Endodermal cell (in vitro differentiated cells): ENCODE results near the gene ZDHHC7. TPM values are rescaled to one million over a fixed set of nuclear protein-coding genes. Genes with fewer than 3 reads are reported as not detected.

Source experiments
- DNase-seq: peaks from one replicate; pipeline ENCODE4 v3.0.0-alpha.2; 2017
- H3K27ac ChIP-seq: 2 replicates; pipeline ENCODE4 v1.5.1; 2013; ENCODE audit warnings: mild to moderate bottlenecking, low read depth, low read length, moderate library complexity
- H3K27me3 ChIP-seq: 2 replicates; pipeline ENCODE4 v1.6.1; 2013; ENCODE audit warnings: mild to moderate bottlenecking, low read length, moderate library complexity; ENCODE audit not compliant: insufficient read depth, control insufficient read depth, poor library complexity, severe bottlenecking
- H3K36me3 ChIP-seq: 2 replicates; pipeline ENCODE4 v1.7.0; 2013; ENCODE audit warnings: mild to moderate bottlenecking, low read length, moderate library complexity; ENCODE audit not compliant: control insufficient read depth, insufficient read depth
- H3K4me1 ChIP-seq: one replicate; pipeline ENCODE4 v1.7.0; 2013; ENCODE audit warnings: low read length; ENCODE audit not compliant: control insufficient read depth, insufficient read depth
- H3K4me3 ChIP-seq: 2 replicates; pipeline ENCODE4 v1.5.1; 2013; ENCODE audit warnings: mild to moderate bottlenecking, low read length, moderate library complexity
- H3K9ac ChIP-seq: 2 replicates; pipeline ENCODE4 v1.6.1; 2013; ENCODE audit warnings: mild to moderate bottlenecking, low read length, moderate library complexity; ENCODE audit not compliant: poor library complexity, severe bottlenecking; ENCODE audit errors: extremely low read depth
- H3K9me3 ChIP-seq: 2 replicates; pipeline ENCODE4 v1.6.1; 2013; ENCODE audit warnings: mild to moderate bottlenecking, low read length, moderate library complexity; ENCODE audit not compliant: control insufficient read depth
- H3K27ac Mint-ChIP-seq: 2 replicates; pipeline ENCODE4 v1.8.0; 2020; ENCODE audit warnings: mixed read lengths
- H3K27me3 Mint-ChIP-seq: 2 replicates; pipeline ENCODE4 v1.8.0; 2021; ENCODE audit warnings: mild to moderate bottlenecking, mixed read lengths; ENCODE audit not compliant: insufficient read depth
- H3K36me3 Mint-ChIP-seq: 2 replicates; pipeline ENCODE4 v1.8.0; 2020; ENCODE audit warnings: low read depth, mixed read lengths
- H3K4me1 Mint-ChIP-seq: 2 replicates; pipeline ENCODE4 v1.8.0; 2020; ENCODE audit warnings: mixed read lengths
- H3K4me3 Mint-ChIP-seq: 2 replicates; pipeline ENCODE4 v1.8.0; 2020; ENCODE audit warnings: mild to moderate bottlenecking, moderate library complexity, mixed read lengths
- H3K9me3 Mint-ChIP-seq: 2 replicates; pipeline ENCODE4 v1.8.0; 2020; ENCODE audit warnings: mild to moderate bottlenecking, mixed read lengths
- WGBS, 2 experiments: methylation state at CpG; one replicate each; pipeline versions ENCODE4 v1.1.5 to v1.1.7; 2013; ENCODE audit warnings: missing lambda C conversion rate in 2 of 2, mixed read lengths in 1 of 2; ENCODE audit not compliant: insufficient coverage in 1 of 2, insufficient read length in 1 of 2; 5-methylcytosine and 5-hydroxymethylcytosine counted together
- total RNA-seq, 2 donors: library from RNA; stranded (reverse); fragmentation: NEBNext Ultra II Directional in 1 of 2; extraction: Animal tissue kit (Norgen Biotek cat#: 25700) in 1 of 2; gene quantifications; 2 replicates in 1 of 2; 3 replicates in 1 of 2; pipeline ENCODE4 v1.2.1, GENCODE V29; 2021
- TF ChIP-seq, protein P1 (sequence below): fragments of 200-600 bp; sonication (generic); conservative IDR thresholded peaks from 2 replicates; pipeline ENCODE4 v1.5.0; 2021; ENCODE audit warnings: antibody characterized with exemption, mild to moderate bottlenecking

Gene ZDHHC7
- total RNA-seq, 2 donors from 2014 or later: 58.7 to 61.8 TPM

DNA sequence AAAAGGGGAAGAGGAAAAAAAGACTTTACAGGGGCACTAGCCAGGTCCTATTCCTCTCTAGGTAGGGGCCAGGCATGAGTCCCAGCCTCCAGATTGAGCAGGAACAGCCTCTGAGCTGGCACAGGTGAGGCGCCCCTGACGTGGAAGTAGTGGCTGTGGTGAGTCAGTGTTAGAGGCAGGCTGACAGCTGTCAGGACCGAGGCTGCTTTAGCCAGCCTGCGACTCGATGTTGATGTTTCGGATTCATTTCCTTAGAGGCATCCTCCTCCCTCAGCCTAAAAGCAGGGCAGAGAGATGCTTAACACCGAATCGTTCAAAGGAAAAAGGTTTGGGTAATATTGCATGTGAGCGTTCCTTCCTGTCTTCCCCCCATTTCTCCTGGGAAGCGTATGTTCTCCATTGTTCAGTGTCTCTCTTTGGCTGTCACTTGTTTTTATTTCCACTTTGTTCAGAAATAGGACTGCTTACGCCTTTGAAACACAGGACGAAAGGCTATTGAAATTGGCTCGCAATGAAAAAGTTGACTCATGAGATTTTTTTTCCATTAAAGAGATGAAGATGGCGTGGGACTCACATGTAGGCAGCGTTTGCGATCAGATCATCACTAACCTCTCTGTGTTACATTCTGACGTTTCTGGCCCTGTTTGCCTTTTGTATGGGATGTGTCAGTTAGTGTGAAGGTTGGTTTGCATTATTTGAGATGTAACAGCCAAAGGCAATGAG is 17.5 kb upstream of the ZDHHC7 start:
- H3K4me3 Mint-ChIP-seq: peak overlapping the region; percentile 76
- Histone ChIP-seq H3K9ac (no peak overlapping the region), H3K27ac (no peak overlapping the region), H3K4me1 (no peaks in the 10 kb centered on the region), H3K27me3 (peaks cover 13% of the 10 kb centered on the region), H3K9me3 (no peaks in the 10 kb centered on the region), H3K36me3 (no peaks in the 10 kb centered on the region), H3K4me3 (peak overlapping the region; percentile 83)
- TF ChIP-seq, protein P1, sequence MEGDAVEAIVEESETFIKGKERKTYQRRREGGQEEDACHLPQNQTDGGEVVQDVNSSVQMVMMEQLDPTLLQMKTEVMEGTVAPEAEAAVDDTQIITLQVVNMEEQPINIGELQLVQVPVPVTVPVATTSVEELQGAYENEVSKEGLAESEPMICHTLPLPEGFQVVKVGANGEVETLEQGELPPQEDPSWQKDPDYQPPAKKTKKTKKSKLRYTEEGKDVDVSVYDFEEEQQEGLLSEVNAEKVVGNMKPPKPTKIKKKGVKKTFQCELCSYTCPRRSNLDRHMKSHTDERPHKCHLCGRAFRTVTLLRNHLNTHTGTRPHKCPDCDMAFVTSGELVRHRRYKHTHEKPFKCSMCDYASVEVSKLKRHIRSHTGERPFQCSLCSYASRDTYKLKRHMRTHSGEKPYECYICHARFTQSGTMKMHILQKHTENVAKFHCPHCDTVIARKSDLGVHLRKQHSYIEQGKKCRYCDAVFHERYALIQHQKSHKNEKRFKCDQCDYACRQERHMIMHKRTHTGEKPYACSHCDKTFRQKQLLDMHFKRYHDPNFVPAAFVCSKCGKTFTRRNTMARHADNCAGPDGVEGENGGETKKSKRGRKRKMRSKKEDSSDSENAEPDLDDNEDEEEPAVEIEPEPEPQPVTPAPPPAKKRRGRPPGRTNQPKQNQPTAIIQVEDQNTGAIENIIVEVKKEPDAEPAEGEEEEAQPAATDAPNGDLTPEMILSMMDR: no peak
- WGBS, 2 experiments: 60 to 64% methylated on average over 9 to 17 of the region's 17 CpGs
- H3K4me1 Mint-ChIP-seq: peaks cover 19% of the 10 kb centered on the region
- no peaks in the 10 kb centered on the region for H3K9me3 Mint-ChIP-seq
- H3K36me3 Mint-ChIP-seq: peaks cover 5% of the 10 kb centered on the region
- peak; percentile 66 for DNase-seq
- H3K27me3 Mint-ChIP-seq: peaks cover 16% of the 10 kb centered on the region
- no peak overlapping the region for H3K27ac Mint-ChIP-seq

DNA sequence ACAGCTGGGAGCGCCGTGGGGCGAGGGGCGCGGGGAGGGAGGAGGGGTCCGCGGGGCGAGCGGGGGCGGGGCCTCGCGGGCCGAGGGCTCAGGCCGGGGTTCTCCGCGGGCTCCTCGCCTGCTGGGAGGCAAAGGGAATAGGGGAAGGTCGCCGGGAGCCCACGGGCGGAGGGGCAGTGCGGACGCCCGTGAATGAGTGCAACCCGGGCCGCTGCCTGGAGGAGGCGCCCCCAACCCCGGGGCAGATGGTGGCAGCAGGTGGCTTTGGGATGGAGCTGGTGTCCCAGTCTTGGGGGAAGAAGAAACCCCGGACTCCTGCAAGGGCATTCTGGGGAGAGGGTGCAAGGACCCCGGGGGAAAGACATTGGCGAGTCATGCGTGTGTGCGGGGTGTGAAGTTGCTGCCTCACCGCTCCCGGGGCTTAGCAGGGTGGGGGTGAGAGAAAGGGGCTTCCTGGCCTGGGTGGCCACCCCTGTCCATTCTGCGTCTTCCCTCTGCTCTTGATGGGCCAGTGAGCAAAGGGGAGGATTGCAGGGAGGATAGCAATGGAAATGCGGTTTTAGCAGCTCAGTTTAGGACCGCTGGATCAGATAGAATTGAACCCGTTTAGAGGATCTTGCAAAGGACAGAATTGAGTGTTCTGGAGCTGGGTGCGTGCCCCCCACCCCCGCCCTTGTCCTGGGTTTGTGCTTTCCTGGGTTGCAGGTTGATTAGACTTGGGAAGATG is 16.8 kb upstream of the ZDHHC7 start:
- no peaks in the 10 kb centered on the region for H3K9me3 Mint-ChIP-seq
- peak overlapping the region; percentile 76 for H3K4me3 Mint-ChIP-seq
- H3K4me1 Mint-ChIP-seq: peaks cover 19% of the 10 kb centered on the region
- H3K36me3 ChIP-seq: no peaks in the 10 kb centered on the region
- H3K4me1 ChIP-seq: no peaks in the 10 kb centered on the region
- DNase-seq: no peak
- H3K27ac Mint-ChIP-seq: no peak overlapping the region
- no peaks in the 10 kb centered on the region for H3K9me3 ChIP-seq
- H3K4me3 ChIP-seq: peak overlapping the region; percentile 83
- peaks cover 16% of the 10 kb centered on the region for H3K27me3 Mint-ChIP-seq
- H3K27me3 ChIP-seq: peaks cover 13% of the 10 kb centered on the region
- WGBS, 2 experiments: 6 to 9% methylated on average over 22 to 30 of the region's 41 CpGs
- H3K36me3 Mint-ChIP-seq: peaks cover 5% of the 10 kb centered on the region
- TF ChIP-seq, protein P1: peak; percentile 52
- no peak overlapping the region for H3K9ac ChIP-seq
- no peak overlapping the region for H3K27ac ChIP-seq

DNA sequence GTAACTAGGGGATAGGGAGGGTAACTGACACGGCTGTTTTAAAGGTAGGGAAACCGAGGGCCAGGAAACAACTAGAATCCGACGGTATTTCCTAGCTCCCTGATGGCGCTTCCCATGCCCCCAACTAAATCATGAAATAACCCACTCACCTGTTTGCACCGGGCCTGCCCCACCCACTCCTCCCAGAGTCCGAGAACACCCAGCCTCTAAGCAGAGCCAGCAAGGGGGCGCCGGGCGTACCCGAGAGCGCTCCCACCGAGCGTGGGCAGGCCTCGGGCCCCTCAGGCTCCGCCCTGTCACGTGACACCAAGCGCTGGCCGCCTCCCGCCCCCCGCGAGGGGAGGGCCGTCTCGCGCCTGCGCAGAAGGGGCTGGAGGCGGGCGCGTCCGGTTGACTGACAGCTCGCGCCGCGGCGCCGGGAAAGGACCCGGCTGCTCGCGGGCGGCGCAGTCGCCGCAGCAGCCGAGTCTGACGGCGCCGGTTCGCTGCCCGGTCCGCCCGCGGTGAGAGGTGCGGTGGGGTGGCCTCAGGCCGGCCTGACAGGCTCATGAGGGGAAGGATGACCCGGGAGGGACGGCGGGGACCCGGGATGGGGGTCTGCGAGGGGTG is 16.1 kb upstream of the ZDHHC7 start, which contains the start of gene KIAA0513:
Gene KIAA0513 (plus strand): TSS at position 447 of the 609 bp plus-strand sequence. CDS start 39,277 bp downstream, outside the sequence.
- TF ChIP-seq, protein P1: no peak
- Mint-ChIP-seq H3K9me3 (no peaks in the 10 kb centered on the region), H3K27me3 (peaks cover 16% of the 10 kb centered on the region), H3K36me3 (peaks cover 5% of the 10 kb centered on the region), H3K27ac (peak within 1 kb of the TSS; percentile 93), H3K4me3 (peak within 1 kb of the TSS; percentile 76), H3K4me1 (peaks cover 19% of the 10 kb centered on the region)
- Histone ChIP-seq H3K4me1 (no peaks in the 10 kb centered on the region), H3K9me3 (no peaks in the 10 kb centered on the region), H3K36me3 (no peaks in the 10 kb centered on the region), H3K27ac (no peak within 1 kb of the TSS), H3K27me3 (peaks cover 13% of the 10 kb centered on the region), H3K4me3 (peak within 1 kb of the TSS; percentile 83), H3K9ac (peak within 1 kb of the TSS; percentile 59)
- WGBS, 2 experiments: 1 to 3% methylated on average over 16 to 59 of the region's 59 CpGs
- peak; percentile 97 for DNase-seq
